DOHH2 (cell line): Measurements from ENCODE around the gene RASGRP2.

Experiments used
- H3F3A ChIP-seq: fragments of 200-600 bp; sonication (generic), shearing (Covaris generic); 2 replicates; pipeline ENCODE4 v1.6.0; 2016; ENCODE audit warnings: antibody characterized with exemption, mild to moderate bottlenecking; ENCODE audit not compliant: control insufficient read depth, insufficient read depth
- H3K27ac ChIP-seq: fragments of 200-600 bp; sonication (generic); 2 replicates; pipeline ENCODE4 v1.5.1; 2014; ENCODE audit warnings: low read depth, mild to moderate bottlenecking, low read length, moderate library complexity
- H3K27me3 ChIP-seq: fragments of 200-600 bp; sonication (generic); 2 replicates; pipeline ENCODE4 v1.6.1; 2014; ENCODE audit warnings: mild to moderate bottlenecking, low read length, mixed read lengths; ENCODE audit not compliant: control insufficient read depth
- H3K36me3 ChIP-seq: fragments of 200-600 bp; sonication (generic); 2 replicates; pipeline ENCODE4 v1.6.1; 2014; ENCODE audit warnings: mild to moderate bottlenecking, low read length, moderate library complexity, mixed read lengths; ENCODE audit not compliant: control insufficient read depth
- H3K4me1 ChIP-seq: fragments of 200-600 bp; sonication (generic); 2 replicates; pipeline ENCODE4 v1.6.1; 2014; ENCODE audit warnings: mild to moderate bottlenecking, low read length, mixed read lengths; ENCODE audit not compliant: control insufficient read depth
- H3K4me2 ChIP-seq: fragments of 200-600 bp; sonication (generic); 2 replicates; pipeline ENCODE4 v1.6.0; 2014; ENCODE audit warnings: mild to moderate bottlenecking, low read length, moderate library complexity
- H3K4me3 ChIP-seq: fragments of 200-600 bp; sonication (generic); 2 replicates; pipeline ENCODE4 v1.5.1; 2014; ENCODE audit warnings: mild to moderate bottlenecking, low read length, mixed read lengths
- H3K79me2 ChIP-seq: fragments of 200-600 bp; sonication (generic); 2 replicates; pipeline ENCODE4 v1.6.1; 2014; ENCODE audit warnings: mild to moderate bottlenecking, low read length, mixed read lengths; ENCODE audit not compliant: control insufficient read depth
- H3K9me2 ChIP-seq: fragments of 200-600 bp; sonication (generic); replicated peaks from 2 replicates; pipeline ENCODE4 v1.6.1; 2014; ENCODE audit warnings: mild to moderate bottlenecking, low read length, mixed read lengths; ENCODE audit not compliant: control insufficient read depth
- H3K9me3 ChIP-seq: fragments of 200-600 bp; sonication (generic); 2 replicates; pipeline ENCODE4 v1.6.1; 2014; ENCODE audit warnings: antibody characterized with exemption, low read length, mixed read lengths; ENCODE audit not compliant: control insufficient read depth, insufficient read depth
- H4K20me1 ChIP-seq: fragments of 200-600 bp; sonication (generic); 2 replicates; pipeline ENCODE4 v1.6.0; 2014; ENCODE audit warnings: low read depth, mild to moderate bottlenecking, antibody characterized with exemption, low read length, moderate library complexity; ENCODE audit not compliant: control insufficient read depth, insufficient read depth
- CTCF ChIP-seq: fragments of 200-600 bp; sonication (generic); IDR thresholded peaks from one replicate; pipeline ENCODE4 v1.5.1; 2014; ENCODE audit warnings: antibody characterized with exemption, mild to moderate bottlenecking, low read depth, low read length; ENCODE audit not compliant: poor library complexity, severe bottlenecking
- EZH2phosphoT487 ChIP-seq: fragments of 200-600 bp; sonication (generic); IDR thresholded peaks from 2 replicates; pipeline ENCODE4 v1.6.1; 2017; ENCODE audit warnings: borderline replicate concordance, mild to moderate bottlenecking, antibody characterized with exemption, low read length, moderate library complexity, mixed read lengths

Gene RASGRP2

GRCh38 chr11:64742087-64742888 lies 1.7 kb downstream of the RASGRP2 start:
- H3K4me3 ChIP-seq = peak overlapping the region; percentile 77
- peaks cover 6% of the 10 kb centered on the region; the same call in 1 of the 2 replicates for H4K20me1 ChIP-seq
- peaks cover 30% of the 10 kb centered on the region for H3K36me3 ChIP-seq
- peak overlapping the region; percentile 11; the same call in 1 of the 2 replicates for H3K27ac ChIP-seq
- TF ChIP-seq CTCF = no peak
- TF ChIP-seq EZH2phosphoT487 = no peak
- H3K4me1 ChIP-seq = peaks cover 44% of the 10 kb centered on the region
- no peaks in the 10 kb centered on the region for H3K27me3 ChIP-seq
- peaks cover 3% of the 10 kb centered on the region for H3F3A ChIP-seq
- H3K79me2 ChIP-seq = peaks cover 15% of the 10 kb centered on the region
- no peaks in the 10 kb centered on the region for H3K9me3 ChIP-seq
- H3K4me2 ChIP-seq = peak overlapping the region; percentile 60
- no peaks in the 10 kb centered on the region for H3K9me2 ChIP-seq

- TF ChIP-seq EZH2phosphoT487 (no peak), CTCF (no peak)
- no peaks in the 10 kb centered on the region for H3K9me3 ChIP-seq
- peaks cover 3% of the 10 kb centered on the region for H3F3A ChIP-seq
- H3K9me2 ChIP-seq = no peaks in the 10 kb centered on the region
- peak overlapping the region; percentile 77 for H3K4me3 ChIP-seq
- peaks cover 37% of the 10 kb centered on the region for H3K36me3 ChIP-seq
- no peak overlapping the region for H3K27ac ChIP-seq
- no peaks in the 10 kb centered on the region for H3K27me3 ChIP-seq
- H3K79me2 ChIP-seq = peaks cover 15% of the 10 kb centered on the region
- H3K4me2 ChIP-seq = peak overlapping the region; percentile 60
- H3K4me1 ChIP-seq = peaks cover 39% of the 10 kb centered on the region
- H4K20me1 ChIP-seq = peaks cover 6% of the 10 kb centered on the region; the same call in 1 of the 2 replicates
These were observed 2.4 kb downstream of the RASGRP2 start for GRCh38 chr11:64741375-64742086.

DNA sequence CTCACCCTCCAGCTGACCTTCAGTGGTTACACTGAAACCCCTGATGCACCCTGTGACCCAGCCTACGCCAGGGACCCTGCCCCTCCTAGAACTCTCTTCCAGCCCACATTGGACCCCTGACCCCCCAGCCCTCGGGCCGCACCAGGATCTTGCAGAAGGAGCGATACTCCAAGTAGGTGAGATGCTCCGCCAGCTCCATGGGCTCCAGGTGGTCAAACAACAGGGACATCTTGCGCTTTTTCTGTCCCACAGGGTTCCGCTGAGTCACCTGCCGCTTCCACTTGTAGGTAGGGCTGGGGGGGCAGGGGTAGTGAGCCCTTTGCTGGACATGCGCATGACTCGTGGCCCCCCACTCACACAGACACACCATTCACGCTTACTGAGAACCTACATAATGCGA lies 4.1 kb downstream of the RASGRP2 start:
- Histone ChIP-seq H4K20me1 (peaks cover 6% of the 10 kb centered on the region; the same call in 1 of the 2 replicates), H3K9me3 (no peaks in the 10 kb centered on the region), H3K4me2 (no peak overlapping the region), H3K9me2 (no peaks in the 10 kb centered on the region), H3K27ac (no peak overlapping the region), H3K4me3 (no peak overlapping the region), H3F3A (peaks cover 3% of the 10 kb centered on the region; the same call in 1 of the 2 replicates), H3K4me1 (peaks cover 25% of the 10 kb centered on the region), H3K79me2 (peaks cover 15% of the 10 kb centered on the region), H3K27me3 (no peaks in the 10 kb centered on the region), H3K36me3 (peaks cover 53% of the 10 kb centered on the region)
- TF ChIP-seq CTCF = no peak
- TF ChIP-seq EZH2phosphoT487 = no peak
